HEK293 (cell line): ENCODE measurements around the gene LYPLAL1.

Experiments used
- CTCF ChIA-PET: fragments of 350-600 bp; formaldehyde crosslinking; extraction: SDS; loops from one replicate; lab custom pipeline; 2021; ENCODE audit warnings: antibody characterized with exemption; lab: Yijun Ruan, JAX
- POLR2A ChIA-PET: fragments of 300-600 bp; formaldehyde crosslinking; extraction: SDS; loops from one replicate; lab custom pipeline; 2020; ENCODE audit warnings: antibody characterized with exemption, inconsistent platforms; lab: Yijun Ruan, JAX
- H3K27ac ChIP-seq: fragments of 200-500 bp; sonication (Bioruptor generic); 2 replicates; pipeline ENCODE4 v1.5.1; 2014; ENCODE audit warnings: low read depth, low read length, control low read depth, inconsistent platforms; ENCODE audit errors: extremely low read depth
- H3K36me3 ChIP-seq, 2 experiments: fragments of 200-500 bp in 1 of 2; sonication (Bioruptor generic) in 1 of 2; 1 replicate in 1 of 2; 2 replicates in 1 of 2; pipeline ENCODE4 v1.5.1; 2014 to 2017; ENCODE audit warnings: inconsistent platforms in 2 of 2, low read length in 2 of 2; ENCODE audit not compliant: control insufficient read depth in 2 of 2, insufficient read depth in 1 of 2
- H3K4me1 ChIP-seq: fragments of 200-500 bp; sonication (Bioruptor generic); 2 replicates; pipeline ENCODE4 v1.5.1; 2014; ENCODE audit warnings: mild to moderate bottlenecking, low read length, inconsistent platforms; ENCODE audit not compliant: control insufficient read depth, insufficient read depth
- H3K4me3 ChIP-seq: 2 replicates; pipeline ENCODE4 v1.5.1; 2011; ENCODE audit warnings: low read depth, mild to moderate bottlenecking, control low read depth, low read length, moderate library complexity
- H3K9me3 ChIP-seq: fragments of 200-500 bp; sonication (Bioruptor generic); 2 replicates; pipeline ENCODE4 v1.5.1; 2014; ENCODE audit warnings: low read depth, low read length, inconsistent platforms; ENCODE audit not compliant: control insufficient read depth, insufficient read depth
- AEBP2 ChIP-seq: fragments of 450-650 bp; formaldehyde crosslinking; IDR thresholded peaks from 2 replicates; pipeline ENCODE4 v1.5.1; 2016; ENCODE audit warnings: missing biosample characterization, missing genetic modification characterization, borderline replicate concordance
- FEZF1 ChIP-seq: fragments of 450-650 bp; formaldehyde crosslinking; IDR thresholded peaks from 2 replicates; pipeline ENCODE4 v1.5.1; 2016; ENCODE audit warnings: missing biosample characterization, missing genetic modification characterization
- GFI1B ChIP-seq: fragments of 450-650 bp; formaldehyde crosslinking; IDR thresholded peaks from 2 replicates; pipeline ENCODE4 v1.5.1; 2016; ENCODE audit warnings: missing biosample characterization, missing genetic modification characterization
- HIC1 ChIP-seq: fragments of 450-650 bp; formaldehyde crosslinking; IDR thresholded peaks from 2 replicates; pipeline ENCODE4 v1.5.1; 2016; ENCODE audit warnings: missing biosample characterization, missing genetic modification characterization
- HOXC10 ChIP-seq: sonication (generic); formaldehyde crosslinking; IDR thresholded peaks from 2 replicates; pipeline ENCODE4 v1.8.1; 2023; ENCODE audit warnings: mild to moderate bottlenecking, missing genetic modification reagents
- IKZF3 ChIP-seq: fragments of 450-650 bp; IDR thresholded peaks from 2 replicates; pipeline ENCODE4 v1.5.0; 2018; ENCODE audit warnings: missing biosample characterization, mild to moderate bottlenecking, missing genetic modification characterization, moderate library complexity
- MZF1 ChIP-seq: fragments of 450-650 bp; formaldehyde crosslinking; IDR thresholded peaks from 2 replicates; pipeline ENCODE4 v1.5.1; 2017; ENCODE audit warnings: missing biosample characterization, missing genetic modification characterization, borderline replicate concordance
- OVOL3 ChIP-seq: fragments of 450-650 bp; formaldehyde crosslinking; IDR thresholded peaks from 2 replicates; pipeline ENCODE4 v1.5.1; 2016; ENCODE audit warnings: missing biosample characterization, missing genetic modification characterization
- SP2 ChIP-seq: fragments of 450-650 bp; formaldehyde crosslinking; IDR thresholded peaks from 2 replicates; pipeline ENCODE4 v1.5.1; 2016; ENCODE audit warnings: missing biosample characterization, missing genetic modification characterization
- WT1 ChIP-seq: fragments of 450-650 bp; formaldehyde crosslinking; IDR thresholded peaks from 2 replicates; pipeline ENCODE4 v1.5.1; 2016; ENCODE audit warnings: missing biosample characterization, missing genetic modification characterization
- ZBTB1 ChIP-seq: fragments of 450-650 bp; formaldehyde crosslinking; IDR thresholded peaks from 2 replicates; pipeline ENCODE4 v1.5.1; 2016; ENCODE audit warnings: missing biosample characterization, missing genetic modification characterization
- ZBTB17 ChIP-seq: fragments of 450-650 bp; formaldehyde crosslinking; IDR thresholded peaks from 2 replicates; pipeline ENCODE4 v1.5.1; 2016; ENCODE audit warnings: missing biosample characterization, missing genetic modification characterization
- ZFP41 ChIP-seq: fragments of 450-650 bp; formaldehyde crosslinking; IDR thresholded peaks from 2 replicates; pipeline ENCODE4 v1.5.1; 2016; ENCODE audit warnings: missing biosample characterization, missing genetic modification characterization, borderline replicate concordance
- ZIC2 ChIP-seq: fragments of 450-650 bp; formaldehyde crosslinking; IDR thresholded peaks from 2 replicates; pipeline ENCODE4 v1.5.1; 2016; ENCODE audit warnings: missing biosample characterization, missing genetic modification characterization
- ZNF140 ChIP-seq: fragments of 450-650 bp; formaldehyde crosslinking; IDR thresholded peaks from 2 replicates; pipeline ENCODE4 v1.5.1; 2016; ENCODE audit warnings: missing biosample characterization, missing genetic modification characterization
- ZNF211 ChIP-seq: fragments of 450-650 bp; formaldehyde crosslinking; IDR thresholded peaks from 2 replicates; pipeline ENCODE4 v1.5.1; 2016; ENCODE audit warnings: low read depth, missing biosample characterization, missing genetic modification characterization
- ZNF214 ChIP-seq: fragments of 450-650 bp; formaldehyde crosslinking; IDR thresholded peaks from 2 replicates; pipeline ENCODE4 v1.5.1; 2017; ENCODE audit warnings: missing biosample characterization, mild to moderate bottlenecking, missing genetic modification characterization, borderline replicate concordance
- ZNF223 ChIP-seq: fragments of 450-650 bp; formaldehyde crosslinking; IDR thresholded peaks from 2 replicates; pipeline ENCODE4 v1.5.1; 2016; ENCODE audit warnings: missing biosample characterization, missing genetic modification characterization
- ZNF274 ChIP-seq, 2 experiments: fragments of 200-500 bp in 1 of 2; fragments of 450-650 bp in 1 of 2; sonication (Bioruptor generic) in 1 of 2; formaldehyde crosslinking in 1 of 2; IDR thresholded peaks; 2 replicates each; pipeline versions ENCODE4 v1.5.1 to v1.6.1; 2014 to 2016; ENCODE audit warnings: borderline replicate concordance in 1 of 2, inconsistent platforms in 1 of 2, low read length in 1 of 2, missing biosample characterization in 1 of 2, missing genetic modification characterization in 1 of 2
- ZNF311 ChIP-seq: fragments of 450-650 bp; formaldehyde crosslinking; IDR thresholded peaks from 2 replicates; pipeline ENCODE4 v1.5.1; 2017; ENCODE audit warnings: missing biosample characterization, missing genetic modification characterization, borderline replicate concordance
- ZNF366 ChIP-seq: fragments of 450-650 bp; formaldehyde crosslinking; conservative IDR thresholded peaks from 2 replicates; pipeline ENCODE4 v1.5.1; 2016; ENCODE audit warnings: missing biosample characterization, missing genetic modification characterization
- ZNF37A ChIP-seq: fragments of 450-650 bp; IDR thresholded peaks from 2 replicates; pipeline ENCODE4 v1.5.1; 2018; ENCODE audit warnings: missing biosample characterization, missing genetic modification characterization
- ZNF404 ChIP-seq: fragments of 450-650 bp; formaldehyde crosslinking; IDR thresholded peaks from 2 replicates; pipeline ENCODE4 v1.5.1; 2017; ENCODE audit warnings: missing biosample characterization, missing genetic modification characterization
- ZNF48 ChIP-seq: fragments of 450-650 bp; formaldehyde crosslinking; IDR thresholded peaks from 2 replicates; pipeline ENCODE4 v1.5.1; 2016; ENCODE audit warnings: missing biosample characterization, missing genetic modification characterization
- ZNF510 ChIP-seq: fragments of 450-650 bp; formaldehyde crosslinking; IDR thresholded peaks from 2 replicates; pipeline ENCODE4 v1.5.1; 2018; ENCODE audit warnings: mild to moderate bottlenecking, missing genetic modification characterization, missing biosample characterization; ENCODE audit not compliant: insufficient replicate concordance
- ZNF513 ChIP-seq: fragments of 450-650 bp; IDR thresholded peaks from 2 replicates; pipeline ENCODE4 v1.5.1; 2018; ENCODE audit warnings: missing biosample characterization, missing genetic modification characterization
- ZNF580 ChIP-seq: fragments of 450-650 bp; formaldehyde crosslinking; IDR thresholded peaks from 2 replicates; pipeline ENCODE4 v1.5.1; 2016; ENCODE audit warnings: missing biosample characterization, missing genetic modification characterization
- ZNF621 ChIP-seq: fragments of 450-650 bp; formaldehyde crosslinking; IDR thresholded peaks from 2 replicates; pipeline ENCODE4 v1.5.1; 2017; ENCODE audit warnings: missing biosample characterization, missing genetic modification characterization
- ZNF76 ChIP-seq: fragments of 450-650 bp; formaldehyde crosslinking; IDR thresholded peaks from 2 replicates; pipeline ENCODE4; 2016; ENCODE audit warnings: low read depth, missing biosample characterization, missing genetic modification characterization, borderline replicate concordance
- ZNF830 ChIP-seq: fragments of 450-650 bp; IDR thresholded peaks from 2 replicates; pipeline ENCODE4 v1.5.0; 2018; ENCODE audit warnings: missing biosample characterization, missing genetic modification characterization, low read depth, mild to moderate bottlenecking, moderate library complexity

LYPLAL1 gene

GRCh38 chr1:219215477-219215876 lies 41.8 kb downstream of the LYPLAL1 start:
- Histone ChIP-seq H3K36me3 (peaks cover 5 to 46% of the 10 kb centered on the region in 2 experiments; a peak in 1 of 3 replicates), H3K9me3 (no peaks in the 10 kb centered on the region)
- ChIA-PET POLR2A (no interaction called here), CTCF (interaction anchor here (1.4 kb wide), 1 partner anchor 9 kb away, joined by 3 read pairs; no protein-coding TSS in a partner anchor)
- no peak for TF ChIP-seq MZF1 (tag by site-specific recombination)
- no peak for TF ChIP-seq ZNF830 (tag by site-specific recombination)
- TF ChIP-seq HIC1 = no peak
- no peak for TF ChIP-seq ZBTB1 (tag by site-specific recombination)
- no peak for TF ChIP-seq ZNF366
- TF ChIP-seq OVOL3 (tag by site-specific recombination) = no peak
- TF ChIP-seq ZNF311 (tag by site-specific recombination) = no peak
- no peak for TF ChIP-seq ZNF140 (tag by site-specific recombination)
- no peak for TF ChIP-seq ZIC2 (tag by site-specific recombination)
- TF ChIP-seq ZNF580 (tag by site-specific recombination) = no peak
- TF ChIP-seq SP2 (tag by site-specific recombination) = no peak
- no peak for TF ChIP-seq ZNF513
- no peak for TF ChIP-seq ZNF274 (IDR thresholded peaks at IDR 0.05; ENCODE audit: low read length)
- no peak for TF ChIP-seq ZNF274 (tag by site-specific recombination; IDR thresholded peaks at IDR 0.05; ENCODE audit: borderline replicate concordance)
- TF ChIP-seq HOXC10 (CRISPR knock-in tag) = no peak
- TF ChIP-seq ZNF404 = no peak
- TF ChIP-seq ZFP41 = no peak
- TF ChIP-seq ZNF76 (tag by site-specific recombination) = no peak
- TF ChIP-seq, all 188 proteins: peak for 0
- Histone ChIP-seq H3K4me1 (no peaks in the 10 kb centered on the region), H3K27ac (no peak overlapping the region), H3K4me3 (no peak overlapping the region)

GRCh38 chr1:219220945-219221344 lies 47.3 kb downstream of the LYPLAL1 start:
- no peak overlapping the region for H3K4me3 ChIP-seq
- H3K36me3 ChIP-seq = peaks cover 0 to 27% of the 10 kb centered on the region in 2 experiments; a peak in 1 of 3 replicates
- POLR2A ChIA-PET = no interaction called here
- H3K4me1 ChIP-seq = no peaks in the 10 kb centered on the region
- H3K9me3 ChIP-seq = no peaks in the 10 kb centered on the region
- no peak overlapping the region for H3K27ac ChIP-seq
- CTCF ChIA-PET = no interaction called here
- no peak for TF ChIP-seq ZBTB17 (tag by site-specific recombination)
- no peak for TF ChIP-seq WT1 (tag by site-specific recombination)
- no peak for TF ChIP-seq AEBP2 (tag by site-specific recombination)
- no peak for TF ChIP-seq ZNF830 (tag by site-specific recombination)
- no peak for TF ChIP-seq ZNF223 (tag by site-specific recombination)
- TF ChIP-seq ZNF274 (IDR thresholded peaks at IDR 0.05; ENCODE audit: low read length) = no peak
- TF ChIP-seq ZNF274 (tag by site-specific recombination; IDR thresholded peaks at IDR 0.05; ENCODE audit: borderline replicate concordance) = no peak
- TF ChIP-seq GFI1B (tag by site-specific recombination) = no peak
- TF ChIP-seq ZNF48 (tag by site-specific recombination) = no peak
- no peak for TF ChIP-seq ZNF37A
- no peak for TF ChIP-seq ZNF510
- TF ChIP-seq ZNF214 (tag by site-specific recombination) = no peak
- no peak for TF ChIP-seq IKZF3 (tag by site-specific recombination)
- TF ChIP-seq ZNF211 (tag by site-specific recombination) = no peak
- TF ChIP-seq ZNF621 = no peak
- TF ChIP-seq FEZF1 = no peak
- TF ChIP-seq, all 188 proteins: peak for 0
